DMS 273 (cell line): ENCODE measurements around the gene CDC20.

ENCODE experiments used
- DNase-seq: peaks from one replicate; lab custom pipeline; 2025; ENCODE audit not compliant: unreplicated experiment; lab: John Stamatoyannopoulos, UW

CDC20 gene

GRCh38 chr1:43327549-43328292 is 31.1 kb upstream of the CDC20 start:
- no peak for DNase-seq

GRCh38 chr1:43329995-43330751 is 28.6 kb upstream of the CDC20 start:
- DNase-seq: no peak

GRCh38 chr1:43331688-43332087 is 27.1 kb upstream of the CDC20 start:
- no peak for DNase-seq

GRCh38 chr1:43334453-43335205 is 24.2 kb upstream of the CDC20 start:
- DNase-seq: no peak

GRCh38 chr1:43337588-43337987 is 21.2 kb upstream of the CDC20 start, which contains the start of gene MPL:
Gene MPL, plus strand, starts transcription at chr1:43337818. Its CDS starts 31 bp downstream, at chr1:43337849.
- no peak for DNase-seq

- no peak for DNase-seq
Observed at GRCh38 chr1:43338001-43338400, 20.8 kb upstream of the CDC20 start.

GRCh38 chr1:43339584-43340232 is 19.1 kb upstream of the CDC20 start:
- no peak for DNase-seq

- no peak for DNase-seq
Observed at GRCh38 chr1:43340559-43340958, 18.2 kb upstream of the CDC20 start.

- no peak for DNase-seq
Observed at GRCh38 chr1:43344267-43344850, 14.4 kb upstream of the CDC20 start.

- no peak for DNase-seq
Observed at GRCh38 chr1:43345120-43345519, 13.7 kb upstream of the CDC20 start.

- DNase-seq: no peak
Observed at GRCh38 chr1:43346636-43347035, 12.1 kb upstream of the CDC20 start.

- DNase-seq: no peak
Observed at GRCh38 chr1:43348343-43348808, 10.4 kb upstream of the CDC20 start.

GRCh38 chr1:43348809-43349593 is 9.8 kb upstream of the CDC20 start:
- peak; percentile 93 for DNase-seq

- DNase-seq: no peak
Observed at GRCh38 chr1:43349594-43350306, 9.0 kb upstream of the CDC20 start.

GRCh38 chr1:43350976-43351375 is 7.8 kb upstream of the CDC20 start:
- no peak for DNase-seq

GRCh38 chr1:43351421-43352350 is 7.1 kb upstream of the CDC20 start:
- DNase-seq: no peak

- no peak for DNase-seq
Observed at GRCh38 chr1:43352351-43352705, 6.5 kb upstream of the CDC20 start.

- no peak for DNase-seq
Observed at GRCh38 chr1:43352881-43353280, 5.9 kb upstream of the CDC20 start.
